Skin epidermis (tissue), 12 donors: Measurements from ENCODE around the gene DCAF17.

ENCODE experiments used
- H3K27ac ChIP-seq, 21 experiments: fragments of 200-600 bp; sonication (generic) in 11 of 21; one replicate each; pipeline ENCODE4 v1.5.0; 2020; ENCODE audit warnings: mild to moderate bottlenecking in 3 of 21, inconsistent platforms in 2 of 21, moderate library complexity in 2 of 21
- H3K4me3 ChIP-seq, 7 experiments: fragments of 200-600 bp; sonication (generic) in 2 of 7; one replicate each; pipeline ENCODE4 v1.5.0; 2020; ENCODE audit warnings: inconsistent platforms in 2 of 7, mild to moderate bottlenecking in 2 of 7, moderate library complexity in 1 of 7

DCAF17 gene

GRCh38 chr2:171434013-171434989 lies at the start of gene DCAF17:
DCAF17 (plus strand) TSS chr2:171434226; CDS start chr2:171434578, 352 bp downstream.
- Histone ChIP-seq H3K4me3 (peak within 1 kb of the TSS; percentile 58 to 91 (median 69)), H3K27ac (peak within 1 kb of the TSS; percentile 89 to 99 (median 96))

GRCh38 chr2:171386627-171387026 lies 47.4 kb upstream of the DCAF17 start:
- H3K27ac ChIP-seq, result no peak overlapping the region

GRCh38 chr2:171387052-171387451 lies 47.0 kb upstream of the DCAF17 start:
- Histone ChIP-seq H3K4me3 (no peak overlapping the region), H3K27ac (no peak overlapping the region)

More at GRCh38 chr2:171386627-171387026, 47.4 kb upstream of the DCAF17 start:
- no peak overlapping the region for H3K4me3 ChIP-seq

- no peak overlapping the region for H3K27ac ChIP-seq
- H3K4me3 ChIP-seq, result no peak overlapping the region
Observed at GRCh38 chr2:171389325-171389724, 44.7 kb upstream of the DCAF17 start.

- Histone ChIP-seq H3K27ac (no peak overlapping the region), H3K4me3 (no peak overlapping the region)
Observed at GRCh38 chr2:171389780-171390179, 44.2 kb upstream of the DCAF17 start.

GRCh38 chr2:171390941-171391516 lies 43.0 kb upstream of the DCAF17 start:
- H3K27ac ChIP-seq, result no peak overlapping the region
- H3K4me3 ChIP-seq, result no peak overlapping the region

GRCh38 chr2:171391532-171391931 lies 42.5 kb upstream of the DCAF17 start:
- Histone ChIP-seq H3K27ac (no peak overlapping the region), H3K4me3 (no peak overlapping the region)

GRCh38 chr2:171393487-171393886 lies 40.5 kb upstream of the DCAF17 start:
- H3K27ac ChIP-seq, result no peak overlapping the region
- no peak overlapping the region for H3K4me3 ChIP-seq

- Histone ChIP-seq H3K4me3 (no peak overlapping the region), H3K27ac (no peak overlapping the region)
Observed at GRCh38 chr2:171394164-171394740, 39.8 kb upstream of the DCAF17 start.

GRCh38 chr2:171399292-171399691 lies 34.7 kb upstream of the DCAF17 start:
- Histone ChIP-seq H3K4me3 (no peak overlapping the region), H3K27ac (no peak overlapping the region)

- Histone ChIP-seq H3K27ac (no peak overlapping the region), H3K4me3 (no peak overlapping the region)
Observed at GRCh38 chr2:171400395-171400794, 33.6 kb upstream of the DCAF17 start.

GRCh38 chr2:171401947-171402346 lies 32.1 kb upstream of the DCAF17 start:
- no peak overlapping the region for H3K4me3 ChIP-seq
- H3K27ac ChIP-seq, result no peak overlapping the region

- H3K27ac ChIP-seq, result no peak overlapping the region
- H3K4me3 ChIP-seq, result no peak overlapping the region
Observed at GRCh38 chr2:171402906-171403580, 31.0 kb upstream of the DCAF17 start.

- no peak overlapping the region for H3K4me3 ChIP-seq
Observed at GRCh38 chr2:171404261-171404660, 29.8 kb upstream of the DCAF17 start.

GRCh38 chr2:171404719-171405118 lies 29.3 kb upstream of the DCAF17 start:
- Histone ChIP-seq H3K4me3 (no peak overlapping the region), H3K27ac (peak overlapping the region in 2 of 21 experiments; percentile 25)

More at GRCh38 chr2:171404261-171404660, 29.8 kb upstream of the DCAF17 start:
- H3K27ac ChIP-seq, result peak overlapping the region in 2 of 21 experiments; percentile 25

GRCh38 chr2:171405546-171405945 lies 28.5 kb upstream of the DCAF17 start:
- Histone ChIP-seq H3K27ac (no peak overlapping the region), H3K4me3 (no peak overlapping the region)

GRCh38 chr2:171406044-171406443 lies 28.0 kb upstream of the DCAF17 start:
- no peak overlapping the region for H3K27ac ChIP-seq
- no peak overlapping the region for H3K4me3 ChIP-seq

GRCh38 chr2:171407030-171407675 lies 26.9 kb upstream of the DCAF17 start:
- H3K4me3 ChIP-seq, result no peak overlapping the region

GRCh38 chr2:171407676-171408044 lies 26.4 kb upstream of the DCAF17 start:
- H3K4me3 ChIP-seq, result no peak overlapping the region

More at GRCh38 chr2:171407030-171407675, 26.9 kb upstream of the DCAF17 start:
- no peak overlapping the region for H3K27ac ChIP-seq

More at GRCh38 chr2:171407676-171408044, 26.4 kb upstream of the DCAF17 start:
- H3K27ac ChIP-seq, result no peak overlapping the region
